Measurements from ENCODE around the gene FIBP.

The FIBP gene

GRCh38 chr11:65847746-65848145, 40.5 kb downstream of the FIBP start:
- no peak overlapping the region for H3K4me3 ChIP-seq (ENCODE audit: low read depth, low read length)
- TF ChIP-seq MAX (IDR thresholded peaks at IDR 0.05; ENCODE audit: low read depth, low read length): no peak
- no peak for TF ChIP-seq POLR2A (IDR thresholded peaks at IDR 0.05; ENCODE audit: extremely low read depth, insufficient read length)
- DNase-seq (ENCODE audit: low read depth): no peak

- H3K4me3 ChIP-seq (ENCODE audit: low read depth, low read length): no peak overlapping the region
- no peak for DNase-seq (ENCODE audit: low read depth)
- no peak for TF ChIP-seq MYC (IDR thresholded peaks at IDR 0.05; ENCODE audit: low read depth, low read length)
- no peak for TF ChIP-seq POLR2A (IDR thresholded peaks at IDR 0.05; ENCODE audit: extremely low read depth, insufficient read length)
Measured at GRCh38 chr11:65844231-65844872, 43.9 kb downstream of the FIBP start.

GRCh38 chr11:65843811-65844210, 44.5 kb downstream of the FIBP start:
- TF ChIP-seq MAX (IDR thresholded peaks at IDR 0.05; ENCODE audit: low read depth, low read length) (no peak), POLR2A (IDR thresholded peaks at IDR 0.05; ENCODE audit: extremely low read depth, insufficient read length) (no peak), CTCF (IDR thresholded peaks at IDR 0.05; ENCODE audit: low read depth, low read length) (no peak), MYC (IDR thresholded peaks at IDR 0.05; ENCODE audit: low read depth, low read length) (no peak)
- H3K4me3 ChIP-seq (ENCODE audit: low read depth, low read length): no peak overlapping the region
- DNase-seq (ENCODE audit: low read depth): no peak

GRCh38 chr11:65842144-65842543, 46.1 kb downstream of the FIBP start:
- TF ChIP-seq POLR2A (IDR thresholded peaks at IDR 0.05; ENCODE audit: extremely low read depth, insufficient read length) (no peak), MAX (IDR thresholded peaks at IDR 0.05; ENCODE audit: low read depth, low read length) (no peak), MYC (IDR thresholded peaks at IDR 0.05; ENCODE audit: low read depth, low read length) (no peak), CTCF (IDR thresholded peaks at IDR 0.05; ENCODE audit: low read depth, low read length) (no peak)
- H3K4me3 ChIP-seq (ENCODE audit: low read depth, low read length): no peak overlapping the region
- no peak for DNase-seq (ENCODE audit: low read depth)

GRCh38 chr11:65834202-65834601, 54.1 kb downstream of the FIBP start:
- DNase-seq (ENCODE audit: low read depth): no peak
- TF ChIP-seq CTCF (IDR thresholded peaks at IDR 0.05; ENCODE audit: low read depth, low read length): no peak
- no peak for TF ChIP-seq MYC (IDR thresholded peaks at IDR 0.05; ENCODE audit: low read depth, low read length)
- no peak for TF ChIP-seq POLR2A (IDR thresholded peaks at IDR 0.05; ENCODE audit: extremely low read depth, insufficient read length)
- peak overlapping the region; percentile 67 for H3K4me3 ChIP-seq (ENCODE audit: low read depth, low read length)
